Stomach smooth muscle (tissue), 2 donors: ENCODE data around the gene RDX.

Experiments
- H3K27ac ChIP-seq: one replicate; pipeline ENCODE4 v1.7.0; 2013; ENCODE audit warnings: mild to moderate bottlenecking, low read length, inconsistent platforms
- H3K27me3 ChIP-seq, 2 donors: one replicate each; pipeline ENCODE4 v1.7.0; 2013; ENCODE audit warnings: low read length in 2 of 2; ENCODE audit not compliant: insufficient read depth in 2 of 2, control insufficient read depth in 1 of 2
- H3K36me3 ChIP-seq, 2 donors: one replicate each; pipeline ENCODE4 v1.7.0; 2013; ENCODE audit warnings: low read length in 2 of 2; ENCODE audit not compliant: control insufficient read depth in 2 of 2, insufficient read depth in 2 of 2
- H3K4me1 ChIP-seq: one replicate; pipeline ENCODE4 v1.7.0; 2013; ENCODE audit warnings: low read length; ENCODE audit not compliant: control insufficient read depth, insufficient read depth
- H3K4me3 ChIP-seq, 2 donors: one replicate each; pipeline ENCODE4 v1.7.0; 2013; ENCODE audit warnings: low read length in 2 of 2
- H3K9ac ChIP-seq, 2 donors: one replicate each; pipeline ENCODE4 v1.7.0; 2013; ENCODE audit warnings: low read length in 2 of 2, mild to moderate bottlenecking in 1 of 2
- H3K9me3 ChIP-seq, 2 donors: one replicate each; pipeline ENCODE4 v1.7.0; 2013; ENCODE audit warnings: low read length in 2 of 2; ENCODE audit not compliant: control insufficient read depth in 2 of 2
- donor health status: healthy.
- donor health status: Pancreatic carcinoma.

Gene RDX

DNA sequence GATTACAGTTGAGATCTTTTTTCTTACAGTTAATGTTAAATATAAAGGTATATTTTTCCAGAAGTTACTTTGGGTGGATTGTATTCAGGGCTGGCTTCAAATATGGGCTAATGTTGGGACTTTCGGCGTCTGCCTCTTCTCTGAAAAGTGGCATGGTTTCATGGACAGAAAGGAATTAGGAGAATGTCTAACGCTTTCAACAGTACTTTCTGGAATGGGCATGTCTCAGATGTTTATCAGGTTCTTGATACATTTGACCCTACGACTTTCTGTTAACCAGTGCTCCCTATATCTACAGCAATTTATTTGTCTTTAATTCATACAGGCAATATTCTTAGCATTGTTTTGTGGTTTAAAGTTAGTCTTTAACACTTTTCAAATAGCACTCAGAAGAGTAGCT lies 169.5 kb downstream of the RDX start:
- H3K27me3 ChIP-seq = no peaks in the 10 kb centered on the region
- no peaks in the 10 kb centered on the region for H3K9me3 ChIP-seq
- no peak overlapping the region for H3K4me3 ChIP-seq
- H3K27ac ChIP-seq = no peak overlapping the region
- H3K4me1 ChIP-seq = no peaks in the 10 kb centered on the region
- H3K9ac ChIP-seq = no peak overlapping the region
- no peaks in the 10 kb centered on the region for H3K36me3 ChIP-seq

DNA sequence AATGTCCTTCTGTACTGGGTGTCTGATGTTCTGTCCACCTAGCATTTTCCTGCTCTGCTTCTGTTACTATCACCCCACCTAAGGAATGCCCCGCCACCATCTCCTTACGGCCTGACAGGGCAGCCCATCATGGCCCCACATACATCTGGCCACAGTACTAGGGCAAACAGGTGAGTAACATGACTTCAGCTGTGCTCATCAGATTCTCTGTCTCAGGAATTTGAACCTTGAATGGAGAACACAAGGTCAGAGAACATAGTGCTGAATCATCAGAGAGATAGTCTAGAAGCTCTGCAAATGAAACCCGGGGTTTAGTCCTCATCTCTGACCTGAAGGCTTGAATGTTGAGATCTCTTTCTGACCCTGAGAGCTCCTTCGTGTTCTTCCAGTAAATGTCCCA lies 170.8 kb downstream of the RDX start:
- Histone ChIP-seq H3K4me3 (no peak overlapping the region), H3K27ac (no peak overlapping the region), H3K4me1 (no peaks in the 10 kb centered on the region), H3K9ac (no peak overlapping the region), H3K27me3 (no peaks in the 10 kb centered on the region), H3K36me3 (no peaks in the 10 kb centered on the region), H3K9me3 (no peaks in the 10 kb centered on the region)
